ENCODE results near the gene DDA1.

- TF ChIP-seq CTCF (IDR thresholded peaks at IDR 0.05; ENCODE audit: low read depth, low read length), result peak; percentile 77
- peak; percentile 79 for TF ChIP-seq POLR2A (IDR thresholded peaks at IDR 0.05; ENCODE audit: extremely low read depth, insufficient read length)
- peak; percentile 73 for TF ChIP-seq MAX (IDR thresholded peaks at IDR 0.05; ENCODE audit: low read depth, low read length)
- peak; percentile 91 for TF ChIP-seq MYC (IDR thresholded peaks at IDR 0.05; ENCODE audit: low read depth, low read length)
These were observed 16.9 kb upstream of the DDA1 start for GRCh38 chr19:17292301-17293074.
